ENCODE data around the gene TMTC4. TPM values are rescaled to one million over a fixed set of nuclear protein-coding genes. Genes with fewer than 3 reads are reported as not detected.

The TMTC4 gene
- total and polyA plus RNA-seq, 7 donors: 3.6 to 16.9 (median 8.6) TPM

GRCh38 chr13:100604918-100605710 lies 69.5 kb downstream of the TMTC4 start:
- no peak for DNase-seq
- intact Hi-C loops (cut with DNase I): no loop called here
- H3K36me3 ChIP-seq: peaks cover 0 to 10% (median 0%) of the 10 kb centered on the region in 4 donors
- TF ChIP-seq POLR2A (IDR thresholded peaks at IDR 0.05) (no peak), CTCF (IDR thresholded peaks at IDR 0.05) (no peak), EP300 (IDR thresholded peaks at IDR 0.05) (no peak), POLR2AphosphoS5 (IDR thresholded peaks at IDR 0.05) (no peak)
- H3K4me3 ChIP-seq: no peak overlapping the region
- no peaks in the 10 kb centered on the region for H3K4me1 ChIP-seq
- no peak overlapping the region for H3K27ac ChIP-seq
- H3K9me3 ChIP-seq: no peaks in the 10 kb centered on the region
- 79% methylated on average over 5 of the region's 5 CpGs for WGBS, 2 donors
- H3K27me3 ChIP-seq: no peaks in the 10 kb centered on the region

GRCh38 chr13:100602493-100603111 lies 72.0 kb downstream of the TMTC4 start:
- Histone ChIP-seq H3K9me3 (no peaks in the 10 kb centered on the region), H3K4me1 (no peaks in the 10 kb centered on the region), H3K27me3 (no peaks in the 10 kb centered on the region), H3K27ac (no peak overlapping the region), H3K36me3 (peaks cover 0 to 4% (median 0%) of the 10 kb centered on the region in 4 donors), H3K4me3 (no peak overlapping the region)
- DNase-seq: no peak
- TF ChIP-seq EP300 (IDR thresholded peaks at IDR 0.05) (no peak), POLR2AphosphoS5 (IDR thresholded peaks at IDR 0.05) (no peak), POLR2A (IDR thresholded peaks at IDR 0.05) (no peak), CTCF (IDR thresholded peaks at IDR 0.05) (no peak)
- intact Hi-C loops (cut with DNase I): no loop called here
- 77 to 90% methylated on average over 8 of the region's 8 CpGs for WGBS, 2 donors

GRCh38 chr13:100601716-100602115 lies 72.9 kb downstream of the TMTC4 start:
- H3K4me1 ChIP-seq: no peaks in the 10 kb centered on the region
- intact Hi-C loops (cut with DNase I): no loop called here
- WGBS, 2 donors: 96 to 97% methylated on average over 7 of the region's 7 CpGs
- no peak overlapping the region for H3K4me3 ChIP-seq
- DNase-seq: no peak
- TF ChIP-seq EP300 (IDR thresholded peaks at IDR 0.05) (no peak), POLR2AphosphoS5 (IDR thresholded peaks at IDR 0.05) (no peak), CTCF (IDR thresholded peaks at IDR 0.05) (no peak), POLR2A (IDR thresholded peaks at IDR 0.05) (no peak)
- no peaks in the 10 kb centered on the region for H3K36me3 ChIP-seq
- H3K27me3 ChIP-seq: no peaks in the 10 kb centered on the region
- no peak overlapping the region for H3K27ac ChIP-seq
- H3K9me3 ChIP-seq: no peaks in the 10 kb centered on the region

GRCh38 chr13:100600915-100601314 lies 73.7 kb downstream of the TMTC4 start:
- Histone ChIP-seq H3K27ac (no peak overlapping the region), H3K4me1 (no peaks in the 10 kb centered on the region), H3K27me3 (no peaks in the 10 kb centered on the region), H3K4me3 (no peak overlapping the region), H3K9me3 (no peaks in the 10 kb centered on the region), H3K36me3 (no peaks in the 10 kb centered on the region)
- TF ChIP-seq CTCF (IDR thresholded peaks at IDR 0.05) (no peak), POLR2AphosphoS5 (IDR thresholded peaks at IDR 0.05) (no peak), EP300 (IDR thresholded peaks at IDR 0.05) (no peak), POLR2A (IDR thresholded peaks at IDR 0.05) (no peak)
- DNase-seq: no peak
- 59 to 68% methylated on average over 6 of the region's 6 CpGs for WGBS, 2 donors
- intact Hi-C loops (cut with DNase I): no loop called here
